Activated CD4-positive, alpha-beta memory T cell treated with anti-CD3 and anti-CD28 coated beads, Interleukin-2, amount 10 ng/mL, durations not matched to agents 7 days and 5 days (primary cell): Measurements from ENCODE around the gene SLCO4A1. TPM values are rescaled to one million over a fixed set of nuclear protein-coding genes. Genes with fewer than 3 reads are reported as not detected.

Experiments used
- CTCF ChIA-PET: fragments of 350-600 bp; sonication (Branson Sonifier 250); formaldehyde crosslinking; loops from one replicate; lab custom pipeline; 2021; ENCODE audit warnings: antibody characterized with exemption, inconsistent platforms; lab: Charles Lee
- POLR2A ChIA-PET: fragments of 350-600 bp; sonication (Branson Sonifier 250); formaldehyde crosslinking; loops from one replicate; lab custom pipeline; 2021; ENCODE audit warnings: antibody characterized with exemption; lab: Charles Lee
- DNase-seq: peaks from one replicate; pipeline ENCODE4 v3.0.0-alpha.2; 2020
- H3K27ac Mint-ChIP-seq: one replicate; pipeline ENCODE4 v1.8.0; 2021; ENCODE audit warnings: mild to moderate bottlenecking, mixed read lengths
- H3K27me3 Mint-ChIP-seq: one replicate; pipeline ENCODE4 v1.8.0; 2021; ENCODE audit warnings: mixed read lengths
- H3K36me3 Mint-ChIP-seq: one replicate; pipeline ENCODE4 v1.8.0; 2021; ENCODE audit warnings: low read depth, mixed read lengths
- H3K4me1 Mint-ChIP-seq: one replicate; pipeline ENCODE4 v1.8.0; 2021; ENCODE audit warnings: mixed read lengths
- H3K4me3 Mint-ChIP-seq: one replicate; pipeline ENCODE4 v1.8.0; 2021; ENCODE audit warnings: mild to moderate bottlenecking, mixed read lengths
- H3K9me3 Mint-ChIP-seq: one replicate; pipeline ENCODE4 v1.8.0; 2021; ENCODE audit warnings: mixed read lengths
- total RNA-seq, 2 experiments: library from RNA; stranded (reverse); gene quantifications; one replicate each; pipeline ENCODE4 v1.2.3, GENCODE V29; 2021

The SLCO4A1 gene
- total RNA-seq, 2 experiments from 2014 or later: 51.5 to 51.7 TPM

GRCh38 chr20:62644044-62644795 is 1.9 kb downstream of the SLCO4A1 start:
- Mint-ChIP-seq H3K4me1 (peaks cover 60% of the 10 kb centered on the region), H3K36me3 (peaks cover 15% of the 10 kb centered on the region), H3K9me3 (no peaks in the 10 kb centered on the region), H3K27me3 (peaks cover under 1% of the 10 kb centered on the region), H3K4me3 (peak overlapping the region; percentile 83), H3K27ac (peak overlapping the region; percentile 68)
- ChIA-PET POLR2A (interaction anchor here (1.0 to 5.0 kb wide), 9 partner anchors 7 to 152 kb away, joined by 3 to 58 read pairs (median 15); partner anchors contain the start of gene MRGBP), CTCF (interaction anchor here (1.2 to 2.6 kb wide), 3 partner anchors 20 to 150 kb away, joined by 3 to 9 read pairs (median 5); no protein-coding TSS in a partner anchor)
- no peak for DNase-seq

GRCh38 chr20:62644802-62645496 is 2.6 kb downstream of the SLCO4A1 start:
- ChIA-PET POLR2A (interaction anchor here (1.1 to 5.0 kb wide), 5 partner anchors 11 to 150 kb away, joined by 5 to 44 read pairs (median 19); no protein-coding TSS in a partner anchor), CTCF (interaction anchor here (1.6 to 2.6 kb wide), 2 partner anchors 20 to 28 kb away, joined by 5 to 9 read pairs; no protein-coding TSS in a partner anchor)
- no peaks in the 10 kb centered on the region for H3K9me3 Mint-ChIP-seq
- peak overlapping the region; percentile 68 for H3K27ac Mint-ChIP-seq
- DNase-seq: peak; percentile 41
- H3K4me1 Mint-ChIP-seq: peaks cover 68% of the 10 kb centered on the region
- peaks cover 19% of the 10 kb centered on the region for H3K36me3 Mint-ChIP-seq
- peak overlapping the region; percentile 83 for H3K4me3 Mint-ChIP-seq
- no peaks in the 10 kb centered on the region for H3K27me3 Mint-ChIP-seq

GRCh38 chr20:62645613-62646012 is 3.3 kb downstream of the SLCO4A1 start:
- Mint-ChIP-seq H3K27ac (peak overlapping the region; percentile 68), H3K36me3 (peaks cover 23% of the 10 kb centered on the region), H3K27me3 (no peaks in the 10 kb centered on the region), H3K4me3 (no peak overlapping the region), H3K4me1 (peaks cover 74% of the 10 kb centered on the region), H3K9me3 (no peaks in the 10 kb centered on the region)
- CTCF ChIA-PET: interaction anchor here (2.6 kb wide), 1 partner anchor 29 kb away, joined by 9 read pairs; no protein-coding TSS in a partner anchor
- POLR2A ChIA-PET: interaction anchor here (1.1 kb wide), 1 partner anchor 10 kb away, joined by 5 read pairs; no protein-coding TSS in a partner anchor
- no peak for DNase-seq

- Mint-ChIP-seq H3K9me3 (no peaks in the 10 kb centered on the region), H3K4me3 (no peak overlapping the region), H3K4me1 (peaks cover 81% of the 10 kb centered on the region), H3K27ac (peak overlapping the region; percentile 64), H3K27me3 (no peaks in the 10 kb centered on the region), H3K36me3 (peaks cover 33% of the 10 kb centered on the region)
- ChIA-PET POLR2A (interaction anchor here (0.8 kb wide), 1 partner anchor 264 kb away, joined by 3 read pairs; no protein-coding TSS in a partner anchor), CTCF (interaction anchor here (5.6 kb wide), 1 partner anchor 29 kb away, joined by 28 read pairs; no protein-coding TSS in a partner anchor)
- DNase-seq: no peak
These were observed 4.7 kb downstream of the SLCO4A1 start for GRCh38 chr20:62646851-62647520.

- Mint-ChIP-seq H3K27ac (peak overlapping the region; percentile 47), H3K36me3 (peaks cover 33% of the 10 kb centered on the region), H3K4me3 (no peak overlapping the region), H3K9me3 (no peaks in the 10 kb centered on the region), H3K4me1 (peaks cover 89% of the 10 kb centered on the region), H3K27me3 (no peaks in the 10 kb centered on the region)
- POLR2A ChIA-PET: no interaction called here
- CTCF ChIA-PET: interaction anchor here (5.6 kb wide), 1 partner anchor 30 kb away, joined by 28 read pairs; no protein-coding TSS in a partner anchor
- no peak for DNase-seq
These were observed 5.4 kb downstream of the SLCO4A1 start for GRCh38 chr20:62647521-62648317.

- ChIA-PET CTCF (interaction anchor here (5.6 kb wide), 1 partner anchor 30 kb away, joined by 28 read pairs; no protein-coding TSS in a partner anchor), POLR2A (no interaction called here)
- H3K27me3 Mint-ChIP-seq: no peaks in the 10 kb centered on the region
- peak overlapping the region; percentile 96 for H3K27ac Mint-ChIP-seq
- DNase-seq: no peak
- H3K9me3 Mint-ChIP-seq: no peaks in the 10 kb centered on the region
- H3K4me1 Mint-ChIP-seq: peaks cover 94% of the 10 kb centered on the region
- no peak overlapping the region for H3K4me3 Mint-ChIP-seq
- H3K36me3 Mint-ChIP-seq: peaks cover 34% of the 10 kb centered on the region
These were observed 6.2 kb downstream of the SLCO4A1 start for GRCh38 chr20:62648318-62648995.

- POLR2A ChIA-PET: no interaction called here
- Mint-ChIP-seq H3K27ac (peak overlapping the region; percentile 96), H3K4me3 (no peak overlapping the region), H3K4me1 (peaks cover 92% of the 10 kb centered on the region), H3K36me3 (peaks cover 35% of the 10 kb centered on the region), H3K9me3 (no peaks in the 10 kb centered on the region), H3K27me3 (no peaks in the 10 kb centered on the region)
- CTCF ChIA-PET: interaction anchor here (5.6 kb wide), 1 partner anchor 31 kb away, joined by 28 read pairs; no protein-coding TSS in a partner anchor
- no peak for DNase-seq
These were observed 6.8 kb downstream of the SLCO4A1 start for GRCh38 chr20:62649140-62649539.

GRCh38 chr20:62650551-62651284 is 8.4 kb downstream of the SLCO4A1 start:
- Mint-ChIP-seq H3K27ac (peak overlapping the region; percentile 96), H3K9me3 (no peaks in the 10 kb centered on the region), H3K27me3 (no peaks in the 10 kb centered on the region), H3K36me3 (peaks cover 32% of the 10 kb centered on the region), H3K4me3 (peak overlapping the region; percentile 75), H3K4me1 (peaks cover 77% of the 10 kb centered on the region)
- CTCF ChIA-PET: interaction anchor here (1.0 to 5.6 kb wide), 9 partner anchors 17 to 172 kb away, joined by 3 to 28 read pairs (median 4); no protein-coding TSS in a partner anchor
- POLR2A ChIA-PET: interaction anchor here (0.8 to 3.5 kb wide), 16 partner anchors 8 to 267 kb away, joined by 3 to 58 read pairs (median 6); partner anchors contain the start of genes MRGBP, OGFR and SLCO4A1
- DNase-seq: no peak

- Mint-ChIP-seq H3K4me3 (peak overlapping the region; percentile 75), H3K27me3 (no peaks in the 10 kb centered on the region), H3K27ac (peak overlapping the region; percentile 96), H3K4me1 (peaks cover 72% of the 10 kb centered on the region), H3K9me3 (no peaks in the 10 kb centered on the region), H3K36me3 (peaks cover 32% of the 10 kb centered on the region)
- POLR2A ChIA-PET: interaction anchor here (0.8 to 3.5 kb wide), 17 partner anchors 9 to 267 kb away, joined by 3 to 58 read pairs (median 5); partner anchors contain the start of genes MRGBP, OGFR and SLCO4A1
- CTCF ChIA-PET: interaction anchor here (0.6 to 5.6 kb wide), 10 partner anchors 16 to 171 kb away, joined by 3 to 28 read pairs (median 4); no protein-coding TSS in a partner anchor
- peak; percentile 87 for DNase-seq
These were observed 9.2 kb downstream of the SLCO4A1 start for GRCh38 chr20:62651285-62652021.
